GM12874 (cell line): ENCODE measurements around the gene OR9K2.

Experiments used
- TF ChIP-seq, protein P1 (sequence below): IDR thresholded peaks from 2 replicates; pipeline ENCODE4 v1.5.1; 2011; ENCODE audit warnings: low read depth, mild to moderate bottlenecking, control low read depth, low read length, moderate library complexity; ENCODE audit not compliant: insufficient read depth

Gene OR9K2, protein sequence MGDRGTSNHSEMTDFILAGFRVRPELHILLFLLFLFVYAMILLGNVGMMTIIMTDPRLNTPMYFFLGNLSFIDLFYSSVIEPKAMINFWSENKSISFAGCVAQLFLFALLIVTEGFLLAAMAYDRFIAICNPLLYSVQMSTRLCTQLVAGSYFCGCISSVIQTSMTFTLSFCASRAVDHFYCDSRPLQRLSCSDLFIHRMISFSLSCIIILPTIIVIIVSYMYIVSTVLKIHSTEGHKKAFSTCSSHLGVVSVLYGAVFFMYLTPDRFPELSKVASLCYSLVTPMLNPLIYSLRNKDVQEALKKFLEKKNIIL

DNA sequence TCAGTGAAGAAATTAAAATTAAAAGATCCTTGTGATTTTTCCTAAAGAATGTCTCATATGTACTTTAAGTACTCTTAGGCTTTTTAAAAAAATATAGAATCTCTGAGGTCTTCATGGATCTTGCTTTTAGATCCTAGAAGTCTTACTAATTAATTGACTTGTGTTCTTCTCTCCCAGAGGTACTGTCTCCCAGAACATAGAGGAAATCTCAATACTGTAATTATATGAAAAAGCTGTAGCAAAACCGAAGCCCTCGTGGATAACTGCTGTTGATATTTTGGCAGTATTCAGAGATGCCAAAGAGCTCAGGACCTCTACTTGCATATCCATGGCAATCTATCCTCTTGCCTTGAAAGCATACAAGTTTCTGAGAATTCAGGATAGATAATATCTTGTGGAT is at the start of gene OR9K2:
Gene OR9K2, plus strand, starts transcription at position 301 of the 400 bp plus-strand sequence. CDS start 3,429 bp downstream, outside the sequence.
- TF ChIP-seq, protein P1, sequence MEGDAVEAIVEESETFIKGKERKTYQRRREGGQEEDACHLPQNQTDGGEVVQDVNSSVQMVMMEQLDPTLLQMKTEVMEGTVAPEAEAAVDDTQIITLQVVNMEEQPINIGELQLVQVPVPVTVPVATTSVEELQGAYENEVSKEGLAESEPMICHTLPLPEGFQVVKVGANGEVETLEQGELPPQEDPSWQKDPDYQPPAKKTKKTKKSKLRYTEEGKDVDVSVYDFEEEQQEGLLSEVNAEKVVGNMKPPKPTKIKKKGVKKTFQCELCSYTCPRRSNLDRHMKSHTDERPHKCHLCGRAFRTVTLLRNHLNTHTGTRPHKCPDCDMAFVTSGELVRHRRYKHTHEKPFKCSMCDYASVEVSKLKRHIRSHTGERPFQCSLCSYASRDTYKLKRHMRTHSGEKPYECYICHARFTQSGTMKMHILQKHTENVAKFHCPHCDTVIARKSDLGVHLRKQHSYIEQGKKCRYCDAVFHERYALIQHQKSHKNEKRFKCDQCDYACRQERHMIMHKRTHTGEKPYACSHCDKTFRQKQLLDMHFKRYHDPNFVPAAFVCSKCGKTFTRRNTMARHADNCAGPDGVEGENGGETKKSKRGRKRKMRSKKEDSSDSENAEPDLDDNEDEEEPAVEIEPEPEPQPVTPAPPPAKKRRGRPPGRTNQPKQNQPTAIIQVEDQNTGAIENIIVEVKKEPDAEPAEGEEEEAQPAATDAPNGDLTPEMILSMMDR = no peak

DNA sequence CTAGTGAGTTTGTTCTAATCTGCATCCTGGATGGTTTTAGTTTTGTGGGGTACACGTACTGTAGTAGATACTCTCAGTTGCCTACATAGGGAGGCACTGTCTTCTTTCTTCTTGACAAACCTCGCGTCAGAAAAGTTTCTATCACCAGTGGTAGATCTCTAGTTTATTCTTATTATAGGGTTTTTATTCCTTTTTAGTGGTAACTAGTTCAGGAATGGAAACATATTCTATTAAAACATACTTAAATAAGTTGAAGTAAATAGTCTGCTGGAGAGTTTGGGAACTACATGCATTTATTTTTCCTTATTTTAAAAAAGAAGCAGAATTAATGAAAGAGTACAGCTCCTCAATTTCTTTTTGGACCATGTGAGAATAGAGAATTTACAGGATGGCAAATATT is 33.6 kb upstream of the OR9K2 start:
- TF ChIP-seq, protein P1 = no peak

DNA sequence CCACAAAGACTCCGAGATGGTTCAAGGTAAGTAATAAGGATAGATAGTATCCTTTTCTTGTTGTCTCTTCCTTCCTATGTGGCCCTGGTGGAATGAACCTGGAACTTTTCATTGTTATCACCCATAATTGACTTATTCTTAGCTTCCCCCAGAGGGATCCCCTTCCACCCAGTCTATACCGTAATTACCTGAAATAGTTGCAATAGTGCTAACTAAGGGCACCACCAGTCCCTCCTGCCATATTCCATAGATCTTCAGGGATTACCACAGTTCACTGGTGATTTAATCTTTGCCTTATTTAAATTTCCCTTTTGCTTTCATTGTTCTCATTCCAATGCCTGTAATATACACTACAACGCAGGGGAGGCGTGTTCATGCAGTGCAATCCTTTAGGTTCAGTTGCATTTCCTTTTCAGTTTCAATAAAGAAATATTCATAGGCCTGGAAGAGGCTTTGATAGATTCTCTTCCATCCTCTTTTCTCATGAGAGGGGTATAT is 13.8 kb upstream of the OR9K2 start:
- TF ChIP-seq, protein P1 = no peak

DNA sequence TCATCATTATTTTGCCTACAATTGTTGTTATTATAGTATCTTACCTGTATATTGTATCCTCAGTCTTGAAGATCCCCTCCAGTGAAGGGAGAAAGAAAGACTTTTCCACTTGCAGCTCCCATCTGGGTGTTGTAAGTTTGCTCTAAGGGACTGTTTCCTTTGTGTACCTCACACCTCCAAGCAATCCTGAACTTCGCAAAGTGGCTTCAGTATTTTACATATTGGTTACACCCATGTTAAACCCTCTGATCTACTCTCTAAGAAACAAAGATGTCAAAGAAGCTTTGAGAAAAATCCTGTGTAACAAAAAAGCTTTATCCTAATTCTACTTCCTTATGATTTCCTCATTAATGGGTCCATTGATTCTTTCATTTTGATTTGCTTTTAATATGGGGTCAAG is 10.1 kb upstream of the OR9K2 start:
- TF ChIP-seq, protein P1 = no peak

DNA sequence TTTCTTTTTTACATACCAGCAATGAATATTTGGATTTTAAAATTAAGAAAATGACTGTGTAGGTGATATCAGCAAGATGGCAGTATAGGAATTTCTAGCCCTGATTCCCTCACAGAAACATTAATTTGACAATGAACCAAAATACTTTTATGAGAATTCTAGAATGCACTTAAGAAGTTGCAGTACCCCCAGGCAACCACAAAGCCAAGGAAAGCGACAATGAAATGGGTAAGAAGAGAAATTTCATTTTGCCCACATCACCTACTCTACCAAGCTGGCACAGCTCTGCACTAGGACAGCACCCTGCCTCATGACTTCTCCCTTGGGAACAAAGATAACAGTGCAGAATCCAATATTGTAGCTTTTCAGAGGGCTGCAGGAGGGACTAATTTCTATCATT is 6.6 kb downstream of the OR9K2 start:
- TF ChIP-seq, protein P1 = no peak

DNA sequence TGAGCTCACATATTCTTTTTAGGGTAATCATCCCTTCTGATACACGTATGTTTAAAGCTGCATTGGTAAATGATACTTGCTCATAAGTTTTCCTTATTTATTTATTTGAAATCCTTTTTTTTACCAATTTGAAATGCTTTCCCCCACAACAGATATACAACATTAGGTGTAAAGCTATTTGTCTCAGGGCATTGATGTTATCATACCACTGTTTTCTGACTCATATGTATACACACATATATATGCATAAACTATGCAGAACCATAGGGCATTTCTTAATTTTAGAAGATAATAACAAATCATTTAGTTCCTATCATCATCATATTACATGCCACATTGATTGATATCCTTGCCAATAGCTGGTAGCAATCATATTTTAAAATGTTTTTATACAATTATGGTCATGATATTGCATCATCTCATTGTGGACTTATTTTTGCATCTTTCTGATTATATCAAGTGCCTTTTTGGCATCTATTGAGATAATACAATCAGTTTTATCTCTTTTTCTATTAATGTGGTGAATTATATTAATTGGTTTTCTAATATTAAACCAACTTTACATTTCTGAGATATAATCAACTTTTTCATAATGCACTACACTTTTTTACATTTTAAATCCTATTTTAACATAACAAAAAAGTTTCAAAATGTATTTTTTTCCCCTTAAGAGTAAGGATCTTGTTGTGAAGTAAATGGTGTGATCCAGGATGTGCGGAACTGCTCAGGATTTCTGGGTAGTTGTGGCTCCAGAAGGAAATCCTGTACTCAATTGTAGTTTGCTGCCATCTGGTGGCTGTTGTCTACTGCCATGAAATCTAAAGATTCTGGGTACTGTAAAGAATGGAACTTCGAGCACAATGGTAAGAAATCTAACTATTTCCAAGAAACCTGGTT is 16.7 kb downstream of the OR9K2 start:
- TF ChIP-seq, protein P1 = peak; percentile 66

DNA sequence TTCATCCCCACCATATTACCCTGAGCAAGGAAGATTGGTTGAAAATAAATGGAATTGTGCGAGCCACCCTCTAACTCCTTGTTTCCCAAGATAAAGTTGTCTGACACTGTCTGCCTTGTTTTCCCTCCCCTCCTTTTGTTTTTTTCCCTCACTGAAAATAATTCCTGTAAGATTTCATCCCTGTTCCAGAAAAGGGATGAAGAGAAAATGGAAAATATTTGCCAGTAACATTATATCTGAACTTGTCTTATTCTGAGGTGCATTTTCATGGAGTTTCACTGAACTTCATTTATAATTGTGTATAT is 17.3 kb downstream of the OR9K2 start:
- TF ChIP-seq, protein P1 = no peak
